Karpas-422 (cell line): ENCODE results near the gene DNAH7. TPM values are rescaled to one million over a fixed set of nuclear protein-coding genes. Genes with fewer than 3 reads are reported as not detected.

ENCODE experiments used
- DNase-seq: peaks from one replicate; pipeline ENCODE4 v3.0.0-alpha.2; 2015
- H2AFZ ChIP-seq: fragments of 200-600 bp; sonication (generic); 2 replicates; pipeline ENCODE4 v1.6.1; 2014; ENCODE audit warnings: antibody characterized with exemption, low read length, mixed read lengths
- H3K27ac ChIP-seq: fragments of 200-600 bp; sonication (generic); 2 replicates; pipeline ENCODE4 v1.5.1; 2014; ENCODE audit warnings: mild to moderate bottlenecking, low read length, moderate library complexity
- H3K27me3 ChIP-seq: fragments of 200-600 bp; sonication (generic); 2 replicates; pipeline ENCODE4 v1.6.1; 2014; ENCODE audit warnings: low read length, mixed read lengths
- H3K36me3 ChIP-seq: fragments of 200-600 bp; sonication (generic); 2 replicates; pipeline ENCODE4 v1.6.1; 2014; ENCODE audit warnings: low read length, mixed read lengths; ENCODE audit not compliant: insufficient read depth
- H3K4me1 ChIP-seq: fragments of 200-600 bp; sonication (generic); 2 replicates; pipeline ENCODE4 v1.6.1; 2014; ENCODE audit warnings: mild to moderate bottlenecking, low read length, mixed read lengths
- H3K4me2 ChIP-seq: fragments of 200-600 bp; sonication (generic); 2 replicates; pipeline ENCODE4 v1.6.1; 2014; ENCODE audit warnings: low read length, low read depth, mild to moderate bottlenecking; ENCODE audit not compliant: poor library complexity, severe bottlenecking
- H3K4me3 ChIP-seq: fragments of 200-600 bp; sonication (generic); 2 replicates; pipeline ENCODE4 v1.5.1; 2014; ENCODE audit warnings: mild to moderate bottlenecking, antibody characterized with exemption, low read length, mixed read lengths
- H3K79me2 ChIP-seq: fragments of 200-600 bp; sonication (generic); 2 replicates; pipeline ENCODE4 v1.6.1; 2014; ENCODE audit warnings: mild to moderate bottlenecking, low read length, mixed read lengths
- H3K9ac ChIP-seq: fragments of 200-600 bp; sonication (generic); 2 replicates; pipeline ENCODE4 v1.6.0; 2014; ENCODE audit warnings: low read length
- H3K9me2 ChIP-seq: fragments of 200-600 bp; sonication (generic), shearing (Covaris generic); replicated peaks from 2 replicates; pipeline ENCODE4 v1.6.0; 2014; ENCODE audit warnings: mild to moderate bottlenecking, low read length, moderate library complexity; ENCODE audit not compliant: insufficient read depth
- H3K9me3 ChIP-seq: fragments of 300-700, 200-600 bp; sonication (generic); 2 replicates; pipeline ENCODE4 v1.6.1; 2014; ENCODE audit warnings: low read length, mixed read lengths
- H4K20me1 ChIP-seq: fragments of 200-600 bp; sonication (generic); 2 replicates; pipeline ENCODE4 v1.6.1; 2014; ENCODE audit warnings: mild to moderate bottlenecking, antibody characterized with exemption, low read length, low read depth; ENCODE audit not compliant: insufficient read depth
- total RNA-seq: library from RNA; depleted of rRNA; stranded (reverse); fragments of >200 nt; shearing (Covaris generic); gene quantifications from 2 replicates; pipeline ENCODE4 v1.2.3, GENCODE V29; 2014; ENCODE audit warnings: low replicate concordance

Gene DNAH7
- total RNA-seq, 1 experiment from 2014 or later = 0.82 TPM

GRCh38 chr2:196073521-196073920 lies 4.9 kb upstream of the DNAH7 start:
- Histone ChIP-seq H4K20me1 (no peaks in the 10 kb centered on the region), H3K9me3 (no peaks in the 10 kb centered on the region), H3K9me2 (no peaks in the 10 kb centered on the region), H3K79me2 (no peaks in the 10 kb centered on the region), H3K4me2 (no peak overlapping the region), H3K27ac (no peak overlapping the region), H3K4me3 (no peak overlapping the region), H3K9ac (no peak overlapping the region), H2AFZ (no peak overlapping the region), H3K27me3 (no peaks in the 10 kb centered on the region), H3K4me1 (peaks cover 31% of the 10 kb centered on the region), H3K36me3 (no peaks in the 10 kb centered on the region)
- DNase-seq = no peak

GRCh38 chr2:196067088-196067382 lies 1.6 kb downstream of the DNAH7 start:
- H3K9me3 ChIP-seq = no peaks in the 10 kb centered on the region
- H3K4me1 ChIP-seq = peaks cover 13% of the 10 kb centered on the region
- H2AFZ ChIP-seq = no peak overlapping the region
- H3K9ac ChIP-seq = no peak overlapping the region
- no peaks in the 10 kb centered on the region for H4K20me1 ChIP-seq
- DNase-seq = no peak
- no peak overlapping the region for H3K27ac ChIP-seq
- no peaks in the 10 kb centered on the region for H3K27me3 ChIP-seq
- no peak overlapping the region for H3K4me3 ChIP-seq
- no peak overlapping the region for H3K4me2 ChIP-seq
- H3K36me3 ChIP-seq = no peaks in the 10 kb centered on the region
- no peaks in the 10 kb centered on the region for H3K9me2 ChIP-seq
- H3K79me2 ChIP-seq = no peaks in the 10 kb centered on the region

- Histone ChIP-seq H4K20me1 (no peaks in the 10 kb centered on the region), H3K79me2 (no peaks in the 10 kb centered on the region), H3K36me3 (no peaks in the 10 kb centered on the region), H3K4me1 (peaks cover 13% of the 10 kb centered on the region), H3K9me2 (no peaks in the 10 kb centered on the region), H3K27me3 (no peaks in the 10 kb centered on the region), H3K9ac (no peak overlapping the region), H3K27ac (no peak overlapping the region), H3K4me2 (no peak overlapping the region), H3K4me3 (no peak overlapping the region), H2AFZ (no peak overlapping the region), H3K9me3 (no peaks in the 10 kb centered on the region)
- peak; percentile 76 for DNase-seq
Measured at GRCh38 chr2:196066291-196067087, 2.1 kb downstream of the DNAH7 start.

- Histone ChIP-seq H3K36me3 (no peaks in the 10 kb centered on the region), H3K27ac (no peak overlapping the region), H3K9ac (no peak overlapping the region)
Measured at GRCh38 chr2:196063773-196064172, 4.9 kb downstream of the DNAH7 start.

GRCh38 chr2:196059491-196059960 lies 9.1 kb downstream of the DNAH7 start:
- no peaks in the 10 kb centered on the region for H3K79me2 ChIP-seq
- no peak overlapping the region for H3K27ac ChIP-seq
- no peak overlapping the region for H3K4me2 ChIP-seq
- no peak overlapping the region for H2AFZ ChIP-seq
- no peaks in the 10 kb centered on the region for H3K4me1 ChIP-seq
- no peaks in the 10 kb centered on the region for H4K20me1 ChIP-seq
- H3K9me2 ChIP-seq = 0 out of 2 replicates have a peak, but pooled peaks cover 2% of the 10 kb centered on the region
- H3K36me3 ChIP-seq = no peaks in the 10 kb centered on the region
- no peak overlapping the region for H3K4me3 ChIP-seq
- peak; percentile 22 for DNase-seq
- H3K9ac ChIP-seq = no peak overlapping the region
- no peaks in the 10 kb centered on the region for H3K27me3 ChIP-seq
- no peaks in the 10 kb centered on the region for H3K9me3 ChIP-seq

More at GRCh38 chr2:196063773-196064172, 4.9 kb downstream of the DNAH7 start:
- Histone ChIP-seq H4K20me1 (no peaks in the 10 kb centered on the region), H3K79me2 (no peaks in the 10 kb centered on the region), H3K9me3 (no peaks in the 10 kb centered on the region), H3K27me3 (no peaks in the 10 kb centered on the region), H3K4me3 (no peak overlapping the region), H3K4me2 (no peak overlapping the region), H3K9me2 (0 out of 2 replicates have a peak, but pooled peaks cover 2% of the 10 kb centered on the region), H2AFZ (no peak overlapping the region), H3K4me1 (peaks cover 8% of the 10 kb centered on the region)
- no peak for DNase-seq

GRCh38 chr2:196054631-196055030 lies 14.0 kb downstream of the DNAH7 start:
- no peak overlapping the region for H3K27ac ChIP-seq
- no peaks in the 10 kb centered on the region for H3K4me1 ChIP-seq
- no peaks in the 10 kb centered on the region for H4K20me1 ChIP-seq
- H3K36me3 ChIP-seq = no peaks in the 10 kb centered on the region
- H2AFZ ChIP-seq = no peak overlapping the region
- no peaks in the 10 kb centered on the region for H3K9me3 ChIP-seq
- no peak overlapping the region for H3K4me3 ChIP-seq
- H3K79me2 ChIP-seq = no peaks in the 10 kb centered on the region
- no peak overlapping the region for H3K9ac ChIP-seq
- H3K9me2 ChIP-seq = 0 out of 2 replicates have a peak, but pooled peaks cover 2% of the 10 kb centered on the region
- no peaks in the 10 kb centered on the region for H3K27me3 ChIP-seq
- no peak for DNase-seq
- no peak overlapping the region for H3K4me2 ChIP-seq

- no peak for DNase-seq
- Histone ChIP-seq H3K4me3 (no peak overlapping the region), H3K4me1 (no peaks in the 10 kb centered on the region), H4K20me1 (no peaks in the 10 kb centered on the region), H3K9me3 (no peaks in the 10 kb centered on the region), H3K36me3 (no peaks in the 10 kb centered on the region), H3K9ac (no peak overlapping the region), H2AFZ (no peak overlapping the region), H3K4me2 (no peak overlapping the region), H3K79me2 (no peaks in the 10 kb centered on the region), H3K27ac (no peak overlapping the region), H3K9me2 (no peaks in the 10 kb centered on the region), H3K27me3 (no peaks in the 10 kb centered on the region; the same call in 1 of the 2 replicates)
Measured at GRCh38 chr2:196046123-196046917, 22.3 kb downstream of the DNAH7 start.

- DNase-seq = no peak
- H2AFZ ChIP-seq = no peak overlapping the region
- H3K9me2 ChIP-seq = no peaks in the 10 kb centered on the region
- H3K27ac ChIP-seq = no peak overlapping the region
- H3K4me1 ChIP-seq = no peaks in the 10 kb centered on the region
- H3K9ac ChIP-seq = no peak overlapping the region
- H3K4me2 ChIP-seq = no peak overlapping the region
- H4K20me1 ChIP-seq = no peaks in the 10 kb centered on the region
- no peaks in the 10 kb centered on the region; the same call in 1 of the 2 replicates for H3K27me3 ChIP-seq
- no peaks in the 10 kb centered on the region for H3K36me3 ChIP-seq
- H3K79me2 ChIP-seq = no peaks in the 10 kb centered on the region
- H3K9me3 ChIP-seq = peaks cover 7% of the 10 kb centered on the region; the same call in 1 of the 2 replicates
- no peak overlapping the region for H3K4me3 ChIP-seq
Measured at GRCh38 chr2:196041786-196042185, 26.9 kb downstream of the DNAH7 start.
